ENCODE data around the gene SNX33. TPM values are rescaled to one million over a fixed set of nuclear protein-coding genes. Genes with fewer than 3 reads are reported as not detected.

Gene SNX33
- total and polyA plus RNA-seq, 2 experiments from 2014 or later, result 6.2 to 21.2 TPM

- TF ChIP-seq REST (IDR thresholded peaks at IDR 0.05; ENCODE audit: unreplicated experiment) (no peak), STAT1 (IDR thresholded peaks at IDR 0.05; ENCODE audit: unreplicated experiment) (no peak)
These were observed 1.4 kb upstream of the SNX33 start (continued) for GRCh38 chr15:75646112-75646943.

GRCh38 chr15:75646944-75647364 lies 758 bp upstream of the SNX33 start:
- Histone ChIP-seq H3K27me3 (ENCODE audit: insufficient read depth) (peaks cover 17% of the 10 kb centered on the region), H3F3A (replicated peaks; ENCODE audit: low read depth) (peaks cover 31% of the 10 kb centered on the region), H3K9me2 (ENCODE audit: insufficient read depth) (no peaks in the 10 kb centered on the region), H3K36me3 (ENCODE audit: insufficient read depth) (no peaks in the 10 kb centered on the region), H3K4me2 (peak overlapping the region; percentile 99), H2AFZ (peak overlapping the region; percentile 95), H3K27ac (ENCODE audit: low read depth) (no peak overlapping the region), H3K4me3 (peak overlapping the region; percentile 96), H4K20me1 (replicated peaks; ENCODE audit: insufficient read depth) (peaks cover 12% of the 10 kb centered on the region; the same call in 1 of the 2 replicates), H3K79me2 (replicated peaks; ENCODE audit: insufficient read depth) (peaks cover 34% of the 10 kb centered on the region), H3K4me1 (ENCODE audit: insufficient read depth) (peaks cover 27% of the 10 kb centered on the region)
- DNase-seq (ENCODE audit: low spot score), result peak; percentile 32
- Mint-ChIP-seq H3K4me1 (peaks cover 47% of the 10 kb centered on the region), H3K4me3 (peak overlapping the region; percentile 82), H3K36me3 (ENCODE audit: low read depth) (peaks cover 27% of the 10 kb centered on the region), H3K9me3 (no peaks in the 10 kb centered on the region; the same call in 2 of the 3 replicates), H3K27ac (no peak overlapping the region), H3K27me3 (ENCODE audit: insufficient read depth, low read depth, poor library complexity) (peaks cover 39% of the 10 kb centered on the region)
- peak; percentile 15 for ATAC-seq
- TF ChIP-seq ZNF462 (CRISPR knock-in tag; IDR thresholded peaks at IDR 0.05) (no peak), POLR2AphosphoS5 (IDR thresholded peaks at IDR 0.05; ENCODE audit: low read depth) (no peak), CREB1 (CRISPR knock-in tag; IDR thresholded peaks at IDR 0.05; ENCODE audit: low read depth) (no peak), NANOG (IDR thresholded peaks at IDR 0.05; ENCODE audit: borderline replicate concordance) (no peak), EZH2 (IDR thresholded peaks at IDR 0.05; ENCODE audit: low read depth, unreplicated experiment) (no peak), JUNB (IDR thresholded peaks at IDR 0.05; ENCODE audit: unreplicated experiment) (no peak), ZNF114 (CRISPR knock-in tag; IDR thresholded peaks at IDR 0.05) (no peak), ZNF331 (CRISPR knock-in tag; IDR thresholded peaks at IDR 0.05; ENCODE audit: low read depth) (no peak), STAT1 (IDR thresholded peaks at IDR 0.05; ENCODE audit: unreplicated experiment) (no peak)
- TF ChIP-seq, protein P1, sequence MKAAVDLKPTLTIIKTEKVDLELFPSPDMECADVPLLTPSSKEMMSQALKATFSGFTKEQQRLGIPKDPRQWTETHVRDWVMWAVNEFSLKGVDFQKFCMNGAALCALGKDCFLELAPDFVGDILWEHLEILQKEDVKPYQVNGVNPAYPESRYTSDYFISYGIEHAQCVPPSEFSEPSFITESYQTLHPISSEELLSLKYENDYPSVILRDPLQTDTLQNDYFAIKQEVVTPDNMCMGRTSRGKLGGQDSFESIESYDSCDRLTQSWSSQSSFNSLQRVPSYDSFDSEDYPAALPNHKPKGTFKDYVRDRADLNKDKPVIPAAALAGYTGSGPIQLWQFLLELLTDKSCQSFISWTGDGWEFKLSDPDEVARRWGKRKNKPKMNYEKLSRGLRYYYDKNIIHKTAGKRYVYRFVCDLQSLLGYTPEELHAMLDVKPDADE (IDR thresholded peaks at IDR 0.05), result no peak
